HG02852 (cell line): ENCODE data around the gene GATA3.

Source experiments
- ATAC-seq: cut with Tn5 transposase; IDR thresholded peaks from one replicate; pipeline ENCODE4 v1.9.1; 2021; ENCODE audit warnings: mild to moderate bottlenecking, moderate library complexity; ENCODE audit not compliant: unreplicated experiment

The GATA3 gene

DNA sequence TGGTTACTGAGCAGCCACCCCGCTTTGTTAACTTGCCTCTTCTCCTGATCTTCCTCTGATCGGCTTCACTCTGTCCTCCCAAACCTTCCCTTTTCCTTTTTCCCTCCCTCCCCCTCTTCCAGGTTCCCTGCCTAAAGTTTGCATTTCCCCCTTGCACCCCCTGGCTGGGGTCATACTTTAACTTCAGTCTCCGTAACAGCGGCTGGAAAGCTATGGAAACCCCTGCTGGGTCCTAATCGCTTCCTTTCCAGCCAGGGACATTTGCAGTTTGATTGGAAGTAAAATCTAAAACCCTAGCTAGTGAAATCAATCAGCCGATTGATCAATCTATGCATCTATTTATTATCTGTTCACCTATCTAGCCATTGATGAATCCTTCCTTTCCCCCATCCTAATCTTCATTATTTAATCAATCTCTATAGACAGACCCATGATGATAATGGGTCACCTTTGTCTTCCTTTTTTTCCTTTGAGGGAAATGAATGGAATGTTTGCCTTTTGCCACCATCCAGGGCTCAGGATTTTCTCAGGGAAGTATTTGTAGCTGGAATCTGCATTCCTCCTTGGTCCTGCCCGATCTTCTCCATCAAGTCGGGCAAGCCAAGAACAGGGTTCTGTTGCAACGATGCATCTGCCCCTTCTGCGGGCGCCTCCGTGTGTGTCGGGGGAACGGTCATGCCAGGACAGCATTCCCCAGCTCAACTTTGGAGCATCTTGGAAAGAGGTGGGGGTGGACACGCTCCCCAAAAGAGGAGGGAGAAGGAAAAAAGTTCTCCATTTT is 8.8 kb downstream of the GATA3 start:
- ATAC-seq: no peak

DNA sequence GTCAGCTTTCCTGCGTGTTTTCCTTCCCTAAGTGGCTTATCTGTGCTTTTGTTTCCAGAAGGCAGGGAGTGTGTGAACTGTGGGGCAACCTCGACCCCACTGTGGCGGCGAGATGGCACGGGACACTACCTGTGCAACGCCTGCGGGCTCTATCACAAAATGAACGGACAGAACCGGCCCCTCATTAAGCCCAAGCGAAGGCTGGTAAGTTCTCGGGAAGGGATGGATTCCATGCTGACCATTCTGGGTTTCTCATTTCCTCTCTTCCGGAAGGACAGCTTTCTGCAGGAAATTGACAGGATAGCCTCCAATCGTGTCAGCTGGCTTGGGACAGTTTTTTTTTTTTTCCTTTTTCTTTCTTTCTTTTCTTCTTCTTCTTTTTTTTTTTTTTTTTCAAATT is 9.4 kb downstream of the GATA3 start:
- ATAC-seq: no peak

DNA sequence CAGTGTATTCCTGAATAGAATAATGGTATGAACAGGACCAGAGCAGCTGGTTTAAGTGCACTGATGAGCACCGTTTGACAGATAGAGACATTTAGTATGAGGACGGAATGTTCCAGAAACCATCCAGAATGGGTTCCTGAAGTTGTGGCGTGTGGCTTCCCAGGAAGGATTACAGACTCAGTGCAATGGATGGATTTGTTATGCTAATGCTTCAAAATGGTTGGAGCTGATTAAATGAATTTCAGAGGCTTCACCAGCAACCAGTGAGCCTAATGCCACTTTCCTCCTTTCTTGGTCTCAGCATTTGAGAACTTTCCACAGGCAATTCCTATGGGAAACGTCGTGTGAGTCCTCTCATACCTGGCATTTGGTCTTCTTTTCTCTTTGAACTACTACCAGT is 9.9 kb downstream of the GATA3 start:
- ATAC-seq: no peak

DNA sequence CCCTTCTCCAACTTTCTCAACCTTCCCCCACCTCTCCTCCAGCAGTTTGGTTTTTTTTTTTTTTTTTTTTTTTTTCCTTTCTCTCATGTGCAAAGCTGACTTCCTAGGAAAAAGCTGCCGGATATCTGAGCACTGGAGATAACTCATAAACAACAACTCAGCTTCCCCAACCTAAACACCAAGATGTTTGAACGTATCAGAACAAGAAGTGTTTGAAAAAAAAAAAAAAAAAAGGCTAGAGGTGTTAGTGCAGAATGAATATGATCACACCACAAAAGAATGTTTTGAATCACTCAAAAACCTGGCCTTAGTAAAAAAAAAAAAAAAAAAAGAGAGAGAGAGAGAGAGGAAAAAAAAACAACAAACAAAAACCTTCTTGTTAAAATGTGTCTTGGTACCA is 11.2 kb downstream of the GATA3 start:
- no peak for ATAC-seq

DNA sequence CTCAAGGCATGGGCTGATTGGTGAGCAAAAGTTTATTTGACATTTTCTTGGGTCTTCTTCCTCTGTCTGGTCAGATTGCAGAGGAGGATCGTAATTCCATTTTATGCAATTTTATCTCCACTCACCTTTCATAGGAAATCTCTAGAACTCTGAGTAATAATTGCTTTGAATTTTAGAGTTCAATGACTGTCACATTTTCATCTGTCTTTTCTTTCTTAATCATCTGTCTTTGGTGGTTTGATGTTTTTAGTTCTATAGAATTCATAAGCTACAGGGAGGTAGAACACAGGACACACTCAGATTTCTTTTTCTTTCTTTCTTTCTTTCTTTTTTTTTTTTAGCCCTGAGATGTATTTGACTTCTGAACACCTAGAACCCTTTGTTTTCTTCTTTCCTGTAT is 11.6 kb downstream of the GATA3 start:
- no peak for ATAC-seq

DNA sequence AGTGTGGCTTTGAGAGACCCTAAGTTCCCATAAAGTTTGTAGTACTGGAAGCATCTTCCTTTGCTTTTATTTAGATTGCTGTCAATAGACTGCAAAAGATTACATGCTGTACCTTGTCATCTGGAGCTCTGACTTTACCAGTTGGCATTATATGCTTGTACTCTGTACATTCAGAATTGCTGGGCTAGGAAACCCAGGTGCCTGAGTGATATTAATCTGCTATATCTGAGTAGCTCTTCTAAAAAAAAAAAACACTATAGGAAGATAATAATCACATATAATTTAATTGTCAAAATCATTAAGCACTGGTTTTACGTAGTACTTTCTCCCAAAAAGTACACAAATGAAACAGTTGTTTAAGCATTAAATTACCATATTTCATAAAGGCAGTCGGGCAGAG is 12.3 kb downstream of the GATA3 start:
- no peak for ATAC-seq

DNA sequence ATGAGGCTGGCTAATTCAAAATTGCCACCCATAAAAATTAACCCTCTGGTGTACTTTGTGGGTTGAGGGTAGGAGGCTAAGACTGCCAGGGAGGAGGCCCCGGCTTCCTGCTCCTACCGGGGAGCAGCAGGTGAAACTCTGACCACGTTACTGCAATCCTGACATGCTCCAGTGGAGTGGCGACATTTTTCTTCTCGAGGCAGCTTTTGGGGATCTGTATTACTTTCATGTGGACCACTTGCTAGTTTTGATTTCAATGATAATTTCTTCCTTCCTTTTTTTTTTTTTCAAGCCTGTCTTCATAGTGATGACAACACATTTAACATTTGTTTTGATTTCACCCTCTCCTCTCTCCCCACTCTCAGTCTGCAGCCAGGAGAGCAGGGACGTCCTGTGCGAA is 14.6 kb downstream of the GATA3 start:
- peak; percentile 50 for ATAC-seq

GRCh38 chr10:8069627-8070026 is 15.1 kb downstream of the GATA3 start:
- ATAC-seq: no peak

- ATAC-seq: no peak
Observed at GRCh38 chr10:8070440-8070839, 16.0 kb downstream of the GATA3 start.

DNA sequence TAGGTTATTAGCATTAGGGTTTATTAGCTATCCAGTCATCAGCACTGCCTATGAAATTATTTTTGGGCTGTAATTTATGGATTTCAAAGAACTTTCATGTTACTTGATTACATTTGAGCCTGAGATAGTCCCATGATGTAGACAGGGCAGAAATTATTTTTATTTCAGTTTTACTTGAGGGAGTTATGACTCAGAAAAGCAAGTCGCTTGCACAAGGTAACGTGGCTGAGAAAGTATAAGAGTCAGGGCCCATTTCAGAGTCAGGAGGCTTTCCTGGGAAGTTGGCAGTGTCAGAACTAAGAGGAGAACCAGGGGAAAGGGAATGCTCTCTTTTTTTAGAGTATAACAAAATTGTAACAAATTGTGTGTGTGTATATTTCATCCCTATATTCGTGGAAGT is 16.5 kb downstream of the GATA3 start:
- ATAC-seq: no peak

DNA sequence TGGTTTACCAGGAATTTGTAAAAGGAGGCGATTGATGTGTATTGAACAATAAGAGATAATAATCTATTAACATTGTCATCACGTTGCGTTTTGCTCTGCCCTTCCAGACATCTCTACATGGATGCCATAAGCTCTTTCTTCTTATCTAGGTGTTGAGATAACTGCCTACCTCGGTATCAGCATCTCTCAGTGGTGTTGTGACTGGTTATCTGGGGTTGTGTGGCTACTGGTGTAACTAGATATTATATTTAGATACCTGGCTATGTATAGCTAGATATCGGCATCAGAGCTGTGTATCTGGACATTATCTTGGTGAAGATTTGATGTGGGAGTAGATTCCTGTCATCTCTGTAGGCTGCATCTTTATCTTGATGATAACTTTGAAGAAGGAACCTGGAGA is 17.2 kb downstream of the GATA3 start:
- no peak for ATAC-seq

GRCh38 chr10:8072211-8072610 is 17.7 kb downstream of the GATA3 start:
- ATAC-seq: no peak

DNA sequence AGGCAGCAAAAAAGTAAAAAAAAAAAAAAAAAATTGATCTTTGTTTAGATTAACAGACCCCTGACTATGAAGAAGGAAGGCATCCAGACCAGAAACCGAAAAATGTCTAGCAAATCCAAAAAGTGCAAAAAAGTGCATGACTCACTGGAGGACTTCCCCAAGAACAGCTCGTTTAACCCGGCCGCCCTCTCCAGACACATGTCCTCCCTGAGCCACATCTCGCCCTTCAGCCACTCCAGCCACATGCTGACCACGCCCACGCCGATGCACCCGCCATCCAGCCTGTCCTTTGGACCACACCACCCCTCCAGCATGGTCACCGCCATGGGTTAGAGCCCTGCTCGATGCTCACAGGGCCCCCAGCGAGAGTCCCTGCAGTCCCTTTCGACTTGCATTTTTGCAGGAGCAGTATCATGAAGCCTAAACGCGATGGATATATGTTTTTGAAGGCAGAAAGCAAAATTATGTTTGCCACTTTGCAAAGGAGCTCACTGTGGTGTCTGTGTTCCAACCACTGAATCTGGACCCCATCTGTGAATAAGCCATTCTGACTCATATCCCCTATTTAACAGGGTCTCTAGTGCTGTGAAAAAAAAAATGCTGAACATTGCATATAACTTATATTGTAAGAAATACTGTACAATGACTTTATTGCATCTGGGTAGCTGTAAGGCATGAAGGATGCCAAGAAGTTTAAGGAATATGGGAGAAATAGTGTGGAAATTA is 19.4 kb downstream of the GATA3 start:
- ATAC-seq: no peak

GRCh38 chr10:8074881-8075280 is 20.4 kb downstream of the GATA3 start:
- no peak for ATAC-seq

DNA sequence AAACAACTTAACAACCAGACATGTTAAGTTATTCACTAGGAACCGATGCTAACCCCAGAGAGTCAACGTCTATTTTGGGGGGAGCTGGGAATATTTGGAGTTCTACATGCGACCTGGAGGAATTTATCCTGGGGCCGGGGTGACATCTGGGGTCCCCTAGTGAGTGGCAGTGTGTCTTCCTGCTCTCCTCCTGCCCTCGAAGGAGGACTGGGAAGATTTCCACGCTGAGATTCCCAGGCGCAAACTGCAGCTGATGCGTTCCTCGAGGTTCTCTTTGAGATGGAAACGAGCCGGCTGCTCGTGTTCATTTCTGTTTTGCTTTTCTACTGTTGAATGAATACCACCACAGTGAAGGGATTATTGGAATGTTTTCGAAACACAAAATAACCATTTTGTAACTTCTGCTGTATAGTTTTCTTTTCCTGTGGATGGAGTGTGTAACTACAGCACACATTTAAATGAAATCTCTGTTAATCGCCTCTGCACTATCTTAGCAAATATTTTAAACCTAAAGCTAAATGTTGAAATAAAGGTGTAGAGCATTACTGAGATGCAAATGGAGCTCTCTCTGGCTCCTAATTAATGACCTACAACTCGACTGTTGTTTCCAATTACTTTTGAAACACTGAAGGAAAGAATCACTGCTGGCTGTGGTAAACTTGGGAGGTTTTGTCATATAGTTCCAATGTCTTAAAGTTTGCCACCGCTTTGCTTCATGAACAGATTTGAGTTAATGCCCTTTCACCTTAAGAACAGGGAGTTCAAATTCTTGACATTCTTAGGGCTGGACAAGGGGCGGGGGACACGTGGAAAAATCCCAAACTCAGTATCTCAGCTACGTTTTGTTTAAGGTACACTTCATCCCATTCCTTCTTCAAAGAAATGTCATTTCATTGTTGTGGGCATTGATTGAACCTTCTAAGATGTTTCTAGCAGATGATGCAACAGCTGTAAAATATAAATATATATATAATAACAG is 21.1 kb downstream of the GATA3 start:
- no peak for ATAC-seq

GRCh38 chr10:8076933-8077332 is 22.4 kb downstream of the GATA3 start:
- no peak for ATAC-seq

- no peak for ATAC-seq
Observed at GRCh38 chr10:8078027-8078426, 23.5 kb downstream of the GATA3 start.

DNA sequence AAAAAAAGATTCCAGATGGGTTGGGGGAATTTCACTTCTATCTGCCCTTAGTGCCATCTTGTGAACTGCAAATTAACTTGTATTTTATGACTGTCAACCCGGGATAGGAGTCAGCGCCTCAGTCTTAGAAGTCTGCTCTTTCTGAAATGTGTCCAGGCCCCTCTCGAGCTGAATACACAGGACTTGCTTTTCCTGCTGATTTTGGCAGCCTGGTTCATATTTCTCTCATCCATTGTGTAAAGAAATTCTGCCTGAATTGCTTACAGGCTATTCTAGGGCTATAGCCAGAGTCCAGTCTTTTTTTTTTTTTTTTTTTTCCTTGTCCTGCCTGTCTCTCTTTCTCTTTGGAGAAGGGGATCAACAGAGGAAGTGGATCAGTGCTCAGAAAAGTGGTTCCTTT is 24.6 kb downstream of the GATA3 start:
- ATAC-seq: no peak

DNA sequence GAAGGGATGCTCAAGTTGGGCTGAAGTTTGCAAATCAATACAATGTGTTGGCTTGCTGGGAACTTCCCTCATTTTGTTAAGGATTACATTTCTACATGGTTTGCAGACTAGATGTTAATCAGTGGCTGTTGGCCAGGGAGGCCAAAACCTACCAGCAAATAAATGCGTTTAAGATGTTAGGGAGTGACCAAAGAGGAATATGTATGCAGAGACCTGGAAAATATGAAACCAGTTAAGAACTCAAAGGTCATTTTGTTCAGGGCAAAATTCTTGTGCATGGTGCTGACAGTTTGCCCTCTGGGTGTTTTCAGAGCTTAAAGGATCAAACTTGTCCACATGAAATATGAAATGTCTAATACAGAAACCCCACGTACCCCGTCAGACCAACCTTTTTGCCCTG is 30.3 kb downstream of the GATA3 start:
- no peak for ATAC-seq

DNA sequence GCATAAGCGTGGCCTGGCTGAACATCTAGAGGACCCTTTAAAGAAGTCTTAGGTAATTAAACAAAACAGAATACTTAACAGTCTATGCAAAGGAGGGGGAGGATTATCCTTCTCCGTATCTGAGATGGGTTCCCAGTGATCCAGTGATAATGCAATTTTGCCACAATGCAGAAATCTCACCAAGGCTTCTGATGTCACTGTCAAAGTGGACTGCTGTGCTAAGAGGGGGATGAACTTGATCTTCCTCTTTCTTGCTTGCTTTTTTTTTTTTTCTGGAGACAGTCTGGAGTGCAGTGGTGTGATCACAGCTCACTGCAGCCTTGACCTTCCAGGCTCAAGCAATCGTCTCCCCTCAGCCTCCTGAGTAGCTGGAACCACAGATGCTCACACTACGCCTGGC is 30.8 kb downstream of the GATA3 start:
- no peak for ATAC-seq

GRCh38 chr10:8086315-8086714 is 31.8 kb downstream of the GATA3 start:
- ATAC-seq: no peak
